Measurements from ENCODE around the gene WARS2.

WARS2 gene

GRCh38 chr1:119012383-119012782 lies 128.1 kb downstream of the WARS2 start:
- H3K9ac ChIP-seq = no peak overlapping the region
- no peak for TF ChIP-seq Cebpa-rat (IDR thresholded peaks at IDR 0.05)
- H3K27me3 ChIP-seq = no peaks in the 10 kb centered on the region
- no peak overlapping the region for H3K4me2 ChIP-seq
- H3K4me3 ChIP-seq = no peak overlapping the region
- peaks cover 12% of the 10 kb centered on the region for H3K9me3 ChIP-seq
- H3K27ac ChIP-seq = no peak overlapping the region
- H3K36me3 ChIP-seq = no peaks in the 10 kb centered on the region
- no peaks in the 10 kb centered on the region for H4K20me1 ChIP-seq
- no peaks in the 10 kb centered on the region for H3K4me1 ChIP-seq

DNA sequence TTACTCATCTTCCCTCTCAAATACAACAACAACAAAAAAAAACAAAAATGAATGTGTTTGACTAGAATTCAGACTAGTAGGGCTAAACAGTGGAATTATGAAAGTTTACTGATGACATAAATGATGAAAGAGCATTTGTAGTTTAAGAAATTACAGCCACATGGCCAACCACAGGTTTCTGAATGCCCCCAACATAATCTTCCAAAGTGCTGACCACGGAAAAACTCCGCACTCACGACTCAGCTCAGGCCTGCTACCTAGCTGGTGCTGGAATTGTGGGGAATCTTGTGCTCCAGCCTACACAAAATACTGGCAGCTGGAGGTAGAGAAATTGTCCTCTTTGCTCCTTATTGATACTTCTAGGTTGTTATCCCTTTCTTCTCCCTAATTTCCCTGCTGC lies 128.7 kb downstream of the WARS2 start:
- Histone ChIP-seq H3K36me3 (no peaks in the 10 kb centered on the region), H3K9me3 (peaks cover 18% of the 10 kb centered on the region), H3K9ac (no peak overlapping the region), H3K27ac (no peak overlapping the region), H3K4me2 (no peak overlapping the region), H3K4me1 (no peaks in the 10 kb centered on the region), H3K4me3 (no peak overlapping the region), H4K20me1 (no peaks in the 10 kb centered on the region), H3K27me3 (no peaks in the 10 kb centered on the region)
- no peak for TF ChIP-seq Cebpa-rat (IDR thresholded peaks at IDR 0.05)

DNA sequence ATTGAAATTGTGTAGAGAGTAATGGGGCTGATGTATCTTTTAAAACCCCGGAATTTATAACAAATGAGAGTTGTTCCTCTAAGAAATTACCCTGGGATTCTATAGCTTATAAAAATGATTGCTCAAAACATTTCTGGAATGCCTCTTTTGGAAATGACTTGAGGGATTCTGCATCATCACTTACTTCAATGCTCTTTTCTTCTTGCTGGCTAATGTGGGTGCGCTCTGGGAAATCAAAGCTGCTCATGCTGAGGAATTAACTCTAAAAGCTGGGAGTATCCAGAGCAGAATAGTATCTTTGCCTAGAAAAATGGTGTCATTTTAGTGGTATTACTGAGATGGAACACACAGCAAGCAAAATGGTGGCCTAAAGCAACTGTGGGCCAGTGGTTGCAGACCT lies 129.3 kb downstream of the WARS2 start:
- no peaks in the 10 kb centered on the region for H3K27me3 ChIP-seq
- H4K20me1 ChIP-seq = no peaks in the 10 kb centered on the region
- no peaks in the 10 kb centered on the region for H3K4me1 ChIP-seq
- H3K27ac ChIP-seq = no peak overlapping the region
- no peak overlapping the region for H3K4me2 ChIP-seq
- peaks cover 24% of the 10 kb centered on the region for H3K9me3 ChIP-seq
- H3K9ac ChIP-seq = no peak overlapping the region
- no peak for TF ChIP-seq Cebpa-rat (IDR thresholded peaks at IDR 0.05)
- H3K4me3 ChIP-seq = no peak overlapping the region
- H3K36me3 ChIP-seq = no peaks in the 10 kb centered on the region

DNA sequence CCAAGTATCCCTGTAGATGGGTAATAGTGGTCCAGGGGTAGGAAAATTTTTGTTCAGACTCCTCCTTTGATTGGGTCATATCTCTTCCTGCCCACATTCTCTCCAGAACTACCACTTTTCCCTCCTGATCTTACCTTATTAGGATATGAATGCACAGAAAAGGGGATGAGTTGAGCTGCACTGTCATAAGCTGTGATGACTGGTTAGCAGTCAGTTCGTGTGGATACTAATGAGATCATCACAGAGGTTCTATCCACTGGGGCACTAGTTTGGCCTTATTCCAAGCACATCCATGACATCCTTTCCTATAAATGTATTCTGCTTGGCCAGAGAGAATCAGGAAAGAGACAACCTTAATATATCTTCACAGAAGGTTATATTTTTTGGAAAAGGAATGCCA lies 130.3 kb downstream of the WARS2 start:
- Histone ChIP-seq H3K4me3 (no peak overlapping the region), H3K4me1 (no peaks in the 10 kb centered on the region), H3K36me3 (no peaks in the 10 kb centered on the region), H3K27me3 (no peaks in the 10 kb centered on the region), H3K9me3 (peaks cover 31% of the 10 kb centered on the region), H3K27ac (no peak overlapping the region), H3K4me2 (no peak overlapping the region), H4K20me1 (no peaks in the 10 kb centered on the region), H3K9ac (no peak overlapping the region)
- TF ChIP-seq Cebpa-rat (IDR thresholded peaks at IDR 0.05) = no peak

GRCh38 chr1:119009312-119009655 lies 131.2 kb downstream of the WARS2 start:
- no peaks in the 10 kb centered on the region for H4K20me1 ChIP-seq
- H3K4me2 ChIP-seq = no peak overlapping the region
- H3K9me3 ChIP-seq = peaks cover 31% of the 10 kb centered on the region
- no peak overlapping the region for H3K27ac ChIP-seq
- H3K27me3 ChIP-seq = no peaks in the 10 kb centered on the region
- H3K4me3 ChIP-seq = no peak overlapping the region
- no peak overlapping the region for H3K9ac ChIP-seq
- H3K36me3 ChIP-seq = no peaks in the 10 kb centered on the region
- no peaks in the 10 kb centered on the region for H3K4me1 ChIP-seq
- TF ChIP-seq Cebpa-rat (IDR thresholded peaks at IDR 0.05) = no peak

- Histone ChIP-seq H3K9ac (no peak overlapping the region), H3K4me3 (no peak overlapping the region), H3K27ac (no peak overlapping the region), H4K20me1 (no peaks in the 10 kb centered on the region), H3K36me3 (no peaks in the 10 kb centered on the region), H3K4me1 (no peaks in the 10 kb centered on the region), H3K9me3 (peaks cover 31% of the 10 kb centered on the region), H3K27me3 (no peaks in the 10 kb centered on the region), H3K4me2 (no peak overlapping the region)
- no peak for TF ChIP-seq Cebpa-rat (IDR thresholded peaks at IDR 0.05)
These were observed 131.8 kb downstream of the WARS2 start for GRCh38 chr1:119008483-119009311.

- Histone ChIP-seq H3K4me3 (no peak overlapping the region), H3K4me2 (no peak overlapping the region), H4K20me1 (no peaks in the 10 kb centered on the region), H3K9ac (no peak overlapping the region), H3K27me3 (no peaks in the 10 kb centered on the region), H3K9me3 (peaks cover 31% of the 10 kb centered on the region), H3K27ac (no peak overlapping the region), H3K36me3 (no peaks in the 10 kb centered on the region), H3K4me1 (no peaks in the 10 kb centered on the region)
- TF ChIP-seq Cebpa-rat (IDR thresholded peaks at IDR 0.05) = no peak
These were observed 132.6 kb downstream of the WARS2 start for GRCh38 chr1:119007670-119008482.

DNA sequence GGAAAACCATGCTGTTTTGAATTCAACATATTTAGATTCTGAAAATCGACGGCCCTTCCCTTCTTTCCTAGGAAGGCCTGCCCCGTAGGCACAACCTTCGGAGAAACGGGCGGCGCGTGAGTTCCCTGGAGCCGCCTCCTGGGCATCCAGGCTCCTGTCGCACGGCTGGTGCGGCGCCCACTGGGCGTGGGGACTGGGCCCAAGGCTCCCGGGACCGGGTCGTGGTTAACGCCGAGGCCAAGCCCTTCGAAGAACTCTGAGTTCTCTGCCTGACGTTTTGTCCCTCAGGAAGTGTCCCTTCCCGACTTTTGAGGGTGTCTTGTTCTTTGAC lies 133.1 kb downstream of the WARS2 start:
- no peak overlapping the region for H3K9ac ChIP-seq
- H3K4me3 ChIP-seq = no peak overlapping the region
- H3K27me3 ChIP-seq = no peaks in the 10 kb centered on the region
- no peaks in the 10 kb centered on the region for H3K4me1 ChIP-seq
- H3K27ac ChIP-seq = no peak overlapping the region
- H3K4me2 ChIP-seq = no peak overlapping the region
- H4K20me1 ChIP-seq = no peaks in the 10 kb centered on the region
- H3K36me3 ChIP-seq = no peaks in the 10 kb centered on the region
- H3K9me3 ChIP-seq = peaks cover 31% of the 10 kb centered on the region
- no peak for TF ChIP-seq Cebpa-rat (IDR thresholded peaks at IDR 0.05)

DNA sequence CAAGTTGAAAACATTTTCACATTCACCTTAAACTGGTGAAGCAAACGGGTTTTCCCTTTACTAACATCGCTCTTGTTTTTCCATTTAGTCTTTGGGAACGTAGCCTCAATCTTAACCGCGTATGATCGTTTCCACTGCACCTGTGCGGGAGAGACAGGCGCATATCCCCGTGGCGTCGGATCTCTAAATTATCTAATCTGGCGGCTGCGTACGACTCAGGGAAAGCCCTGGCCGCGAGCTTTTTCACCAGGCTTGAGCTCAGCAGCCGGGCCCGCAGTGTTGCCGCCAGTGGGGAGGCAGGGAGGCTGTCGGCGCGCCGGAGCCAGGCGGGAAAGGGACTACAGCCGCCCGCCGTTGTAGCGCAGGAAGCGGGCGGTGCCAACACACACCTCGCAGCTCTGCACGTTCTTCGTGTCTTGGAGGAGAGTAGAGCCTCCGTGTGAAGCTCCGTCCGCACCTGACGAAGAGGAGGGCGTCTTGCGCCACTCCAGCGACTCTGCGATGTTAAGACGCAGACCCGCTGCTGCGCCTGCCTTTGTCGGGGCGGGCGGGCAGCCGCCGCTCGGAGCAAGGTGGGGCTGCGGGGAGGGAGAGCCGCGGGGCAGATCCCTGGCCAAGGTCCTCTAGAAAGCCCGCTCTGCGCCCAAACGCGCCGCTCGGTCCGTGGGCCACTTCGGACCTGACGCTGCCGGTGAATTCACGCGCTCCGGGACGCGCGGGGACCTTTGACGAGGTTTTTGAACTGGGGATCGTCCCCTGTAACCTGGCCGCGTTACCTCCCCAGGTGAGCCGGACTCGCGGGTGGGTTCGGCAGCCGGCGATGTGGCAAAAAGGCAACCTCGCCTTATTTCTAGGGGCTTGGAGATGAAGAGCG lies 133.8 kb downstream of the WARS2 start:
- H3K4me3 ChIP-seq = no peak overlapping the region
- no peak overlapping the region for H3K4me2 ChIP-seq
- TF ChIP-seq Cebpa-rat (IDR thresholded peaks at IDR 0.05) = no peak

More for the DNA sequence above, 133.8 kb downstream of the WARS2 start:
- Histone ChIP-seq H3K4me1 (peaks cover 6% of the 10 kb centered on the region; the same call in 1 of the 2 replicates), H4K20me1 (no peaks in the 10 kb centered on the region), H3K27me3 (no peaks in the 10 kb centered on the region), H3K36me3 (no peaks in the 10 kb centered on the region), H3K9me3 (peaks cover 31% of the 10 kb centered on the region), H3K9ac (no peak overlapping the region), H3K27ac (no peak overlapping the region)
